Measurements from ENCODE around the gene RAD51D.

DNA sequence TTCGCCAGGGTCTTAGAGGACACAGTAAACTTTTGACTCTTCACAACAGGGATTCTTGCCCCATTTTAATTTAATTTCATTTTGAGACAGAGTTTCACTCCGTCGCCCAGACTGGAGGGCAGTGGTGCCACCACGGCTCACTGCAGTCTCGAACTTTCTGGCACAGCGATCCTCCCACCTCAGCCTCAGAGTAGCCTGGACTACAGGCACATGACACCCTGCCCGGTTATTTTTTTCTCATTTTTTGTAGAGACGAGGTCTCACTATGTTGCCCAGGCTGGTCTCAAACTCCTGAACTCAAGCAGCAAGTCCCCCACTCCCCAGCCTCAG, 22.8 kb upstream of the RAD51D start:
- TF ChIP-seq, protein P1, sequence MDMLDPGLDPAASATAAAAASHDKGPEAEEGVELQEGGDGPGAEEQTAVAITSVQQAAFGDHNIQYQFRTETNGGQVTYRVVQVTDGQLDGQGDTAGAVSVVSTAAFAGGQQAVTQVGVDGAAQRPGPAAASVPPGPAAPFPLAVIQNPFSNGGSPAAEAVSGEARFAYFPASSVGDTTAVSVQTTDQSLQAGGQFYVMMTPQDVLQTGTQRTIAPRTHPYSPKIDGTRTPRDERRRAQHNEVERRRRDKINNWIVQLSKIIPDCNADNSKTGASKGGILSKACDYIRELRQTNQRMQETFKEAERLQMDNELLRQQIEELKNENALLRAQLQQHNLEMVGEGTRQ (IDR thresholded peaks at IDR 0.05; ENCODE audit: borderline replicate concordance, low read depth, low read length) = no peak
- TF ChIP-seq, protein P2, sequence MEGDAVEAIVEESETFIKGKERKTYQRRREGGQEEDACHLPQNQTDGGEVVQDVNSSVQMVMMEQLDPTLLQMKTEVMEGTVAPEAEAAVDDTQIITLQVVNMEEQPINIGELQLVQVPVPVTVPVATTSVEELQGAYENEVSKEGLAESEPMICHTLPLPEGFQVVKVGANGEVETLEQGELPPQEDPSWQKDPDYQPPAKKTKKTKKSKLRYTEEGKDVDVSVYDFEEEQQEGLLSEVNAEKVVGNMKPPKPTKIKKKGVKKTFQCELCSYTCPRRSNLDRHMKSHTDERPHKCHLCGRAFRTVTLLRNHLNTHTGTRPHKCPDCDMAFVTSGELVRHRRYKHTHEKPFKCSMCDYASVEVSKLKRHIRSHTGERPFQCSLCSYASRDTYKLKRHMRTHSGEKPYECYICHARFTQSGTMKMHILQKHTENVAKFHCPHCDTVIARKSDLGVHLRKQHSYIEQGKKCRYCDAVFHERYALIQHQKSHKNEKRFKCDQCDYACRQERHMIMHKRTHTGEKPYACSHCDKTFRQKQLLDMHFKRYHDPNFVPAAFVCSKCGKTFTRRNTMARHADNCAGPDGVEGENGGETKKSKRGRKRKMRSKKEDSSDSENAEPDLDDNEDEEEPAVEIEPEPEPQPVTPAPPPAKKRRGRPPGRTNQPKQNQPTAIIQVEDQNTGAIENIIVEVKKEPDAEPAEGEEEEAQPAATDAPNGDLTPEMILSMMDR (IDR thresholded peaks at IDR 0.05) = no peak
- TF ChIP-seq SIN3A (IDR thresholded peaks at IDR 0.05; ENCODE audit: borderline replicate concordance, low read depth, low read length) (no peak), GATA2 (CRISPR knock-in tag; IDR thresholded peaks at IDR 0.05) (no peak), GABPA (IDR thresholded peaks at IDR 0.05; ENCODE audit: low read depth) (no peak), POLR2AphosphoS5 (IDR thresholded peaks at IDR 0.05; ENCODE audit: low read depth, low read length) (no peak), RAD21 (IDR thresholded peaks at IDR 0.05; ENCODE audit: low read length) (no peak), RFX5 (IDR thresholded peaks at IDR 0.05; ENCODE audit: low read length) (no peak)
